GM19467 (cell line): Measurements from ENCODE around the gene COX7B.
"Not testable (repeated sequence)": the region's sequence is repeated elsewhere in the genome, so short reads cannot be mapped to it uniquely, and the experiment has no call there.

Experiments used
- ATAC-seq: cut with Tn5 transposase; IDR thresholded peaks from one replicate; pipeline ENCODE4 v1.9.1; 2021; ENCODE audit warnings: mild to moderate bottlenecking, moderate library complexity; ENCODE audit not compliant: unreplicated experiment

Gene COX7B

GRCh38 chrX:77945031-77945430 is 45.8 kb downstream of the COX7B start:
- ATAC-seq, result not testable (repeated sequence)

- ATAC-seq, result no peak
Measured at GRCh38 chrX:77945910-77946545, 46.8 kb downstream of the COX7B start.

- ATAC-seq, result no peak
Measured at GRCh38 chrX:77946571-77946970, 47.3 kb downstream of the COX7B start.

GRCh38 chrX:77949840-77950239 is 50.6 kb downstream of the COX7B start:
- no peak for ATAC-seq

GRCh38 chrX:77952173-77952572 is 52.9 kb downstream of the COX7B start:
- no peak for ATAC-seq

GRCh38 chrX:77953302-77953701 is 54.0 kb downstream of the COX7B start:
- ATAC-seq, result no peak

GRCh38 chrX:77953708-77954107 is 54.4 kb downstream of the COX7B start:
- ATAC-seq, result no peak
